Sigmoid colon (tissue), 7 donors: Measurements from ENCODE around the gene BRAP. TPM values are rescaled to one million over a fixed set of nuclear protein-coding genes. Genes with fewer than 3 reads are reported as not detected.
A peak's percentile ranks its signal among the peaks of the same experiment; 100 is the strongest.
"Not testable (repeated sequence)": the region's sequence is repeated elsewhere in the genome, so short reads cannot be mapped to it uniquely, and the experiment has no call there.

Experiments
- DNase-seq: peaks from one replicate; pipeline ENCODE4 v3.0.0-alpha.2; 2019
- H3K27ac ChIP-seq, 4 donors: fragments of 200-600 bp; sonication (generic); one replicate each; pipeline ENCODE4 v1.5.1; 2016 to 2019; ENCODE audit warnings: mild to moderate bottlenecking in 1 of 4
- H3K27me3 ChIP-seq, 3 donors: fragments of 200-600 bp; sonication (generic); one replicate each; pipeline ENCODE4 v1.5.1; 2019; ENCODE audit warnings: mild to moderate bottlenecking in 1 of 3
- H3K36me3 ChIP-seq, 4 donors: fragments of 200-600 bp; sonication (generic); one replicate each; pipeline ENCODE4 v1.5.1; 2016 to 2019
- H3K4me1 ChIP-seq, 4 donors: fragments of 200-600 bp; sonication (generic); one replicate each; pipeline ENCODE4 v1.5.1; 2017 to 2019
- H3K4me3 ChIP-seq, 4 donors: fragments of 200-600 bp; sonication (generic); one replicate each; pipeline ENCODE4 v1.5.1; 2017 to 2019; ENCODE audit warnings: mild to moderate bottlenecking in 2 of 4, moderate library complexity in 1 of 4
- H3K9me3 ChIP-seq, 4 donors: fragments of 200-600 bp in 3 of 4; sonication (generic) in 3 of 4; one replicate each; pipeline versions ENCODE4 v1.5.1 to v1.6.1; 2013 to 2019
- CTCF ChIP-seq, 4 experiments: fragments of 450-650 bp in 3 of 4; fragments of 200-600 bp in 1 of 4; IDR thresholded peaks; one replicate each; pipeline ENCODE4 v1.5.1; 2016 to 2019; ENCODE audit warnings: antibody characterized with exemption in 4 of 4, mild to moderate bottlenecking in 3 of 4, moderate library complexity in 2 of 4
- EP300 ChIP-seq, 4 donors: sonication (generic); formaldehyde crosslinking; IDR thresholded peaks; one replicate each; pipeline ENCODE4 v1.6.1; 2017; ENCODE audit warnings: antibody characterized with exemption in 4 of 4
- POLR2A ChIP-seq, 2 donors: fragments of 450-650 bp; IDR thresholded peaks; one replicate each; pipeline ENCODE4 v1.6.1; 2016; ENCODE audit warnings: antibody characterized with exemption in 2 of 2, mild to moderate bottlenecking in 2 of 2, moderate library complexity in 2 of 2
- POLR2AphosphoS5 ChIP-seq, 4 donors: sonication (generic); formaldehyde crosslinking; IDR thresholded peaks; one replicate each; pipeline ENCODE4 v1.6.1; 2017; ENCODE audit warnings: antibody characterized with exemption in 4 of 4
- WGBS, 2 donors: extraction: QIAGEN DNeasy Blood & Tissue Kit; methylation state at CpG; one replicate each; pipeline ENCODE4 v1.1.7; 2013; 5-methylcytosine and 5-hydroxymethylcytosine counted together
- intact Hi-C: fragments of 100-400 bp; cut with DNase I; formaldehyde crosslinking; loops from one replicate; pipeline ENCODE4 v1.15.1; 2023
- polyA plus RNA-seq, 3 donors: library from polyadenylated mRNA; stranded (reverse); fragments of 200-250 nt; gene quantifications; one replicate each; pipeline ENCODE4 v1.2.3, GENCODE V29; 2013
- total RNA-seq, 4 donors: library from RNA; depleted of rRNA; stranded (reverse); fragments of >200 nt; gene quantifications; one replicate each; pipeline ENCODE4 v1.1.0, GENCODE V29; 2016
- donor health status: healthy with polysubstance abuse.
- donor health status: Bipolar disorder and iron deficiency.
- donor health status: healthy.

BRAP gene
- total and polyA plus RNA-seq, 7 donors: 8.4 to 29.5 (median 19.5) TPM

- Histone ChIP-seq H3K4me1 (no peaks in the 10 kb centered on the region), H3K36me3 (no peaks in the 10 kb centered on the region), H3K4me3 (no peak overlapping the region), H3K9me3 (no peaks in the 10 kb centered on the region), H3K27ac (no peak overlapping the region), H3K27me3 (no peaks in the 10 kb centered on the region)
- intact Hi-C loops: no loop called here
- TF ChIP-seq POLR2AphosphoS5 (IDR thresholded peaks at IDR 0.05) (no peak), CTCF (IDR thresholded peaks at IDR 0.05) (no peak), POLR2A (IDR thresholded peaks at IDR 0.05) (no peak), EP300 (IDR thresholded peaks at IDR 0.05) (no peak)
- no peak for DNase-seq
- 84 to 90% methylated on average over 8 of the region's 8 CpGs for WGBS, 2 donors
Observed at GRCh38 chr12:111624540-111624939, 61.2 kb downstream of the BRAP start.

GRCh38 chr12:111617841-111618240 lies 67.9 kb downstream of the BRAP start:
- DNase-seq, H3K4me1 ChIP-seq, H3K9me3 ChIP-seq, intact Hi-C loops, H3K27ac ChIP-seq, H3K36me3 ChIP-seq, H3K27me3 ChIP-seq, H3K4me3 ChIP-seq: not testable (repeated sequence)
- 94 to 95% methylated on average over 10 of the region's 10 CpGs for WGBS, 2 donors

GRCh38 chr12:111616177-111616623 lies 69.6 kb downstream of the BRAP start:
- no peak overlapping the region for H3K4me3 ChIP-seq
- H3K36me3 ChIP-seq: no peaks in the 10 kb centered on the region
- TF ChIP-seq POLR2A (IDR thresholded peaks at IDR 0.05) (no peak), POLR2AphosphoS5 (IDR thresholded peaks at IDR 0.05) (peak in 2 of 4 donors; percentile 22 to 24)
- H3K27me3 ChIP-seq: no peaks in the 10 kb centered on the region
- no peaks in the 10 kb centered on the region for H3K9me3 ChIP-seq
- no peak for DNase-seq
- intact Hi-C loops: no loop called here
- H3K4me1 ChIP-seq: no peaks in the 10 kb centered on the region
- H3K27ac ChIP-seq: no peak overlapping the region
- 18 to 66% methylated on average over 7 of the region's 7 CpGs for WGBS, 2 donors

- H3K9me3 ChIP-seq: no peaks in the 10 kb centered on the region
- TF ChIP-seq POLR2A (IDR thresholded peaks at IDR 0.05) (no peak), CTCF (IDR thresholded peaks at IDR 0.05) (no peak), EP300 (IDR thresholded peaks at IDR 0.05) (no peak), POLR2AphosphoS5 (IDR thresholded peaks at IDR 0.05) (no peak)
- H3K4me1 ChIP-seq: no peaks in the 10 kb centered on the region
- H3K4me3 ChIP-seq: no peak overlapping the region
- intact Hi-C loops: no loop called here
- no peak overlapping the region for H3K27ac ChIP-seq
- 75 to 83% methylated on average over 3 of the region's 3 CpGs for WGBS, 2 donors
- DNase-seq: no peak
- H3K36me3 ChIP-seq: no peaks in the 10 kb centered on the region
- H3K27me3 ChIP-seq: no peaks in the 10 kb centered on the region
Observed at GRCh38 chr12:111607239-111607638, 78.5 kb downstream of the BRAP start.

GRCh38 chr12:111606767-111607230 lies 79.0 kb downstream of the BRAP start:
- Histone ChIP-seq H3K9me3 (no peaks in the 10 kb centered on the region), H3K27me3 (no peaks in the 10 kb centered on the region), H3K36me3 (no peaks in the 10 kb centered on the region), H3K4me1 (no peaks in the 10 kb centered on the region), H3K4me3 (no peak overlapping the region), H3K27ac (no peak overlapping the region)
- 78 to 85% methylated on average over 3 of the region's 3 CpGs for WGBS, 2 donors
- intact Hi-C loops: no loop called here
- no peak for TF ChIP-seq CTCF (IDR thresholded peaks at IDR 0.05)
- TF ChIP-seq POLR2AphosphoS5 (IDR thresholded peaks at IDR 0.05): no peak
- TF ChIP-seq EP300 (IDR thresholded peaks at IDR 0.05): no peak
- no peak for TF ChIP-seq POLR2A (IDR thresholded peaks at IDR 0.05)
- no peak for DNase-seq
